ENCODE data around the gene CYSRT1. TPM values are rescaled to one million over a fixed set of nuclear protein-coding genes. Genes with fewer than 3 reads are reported as not detected.

The CYSRT1 gene
- total RNA-seq, 3 donors from 2014 or later: 0.29 to 0.66 (median 0.32) TPM

GRCh38 chr9:137194388-137194787 is 30.6 kb upstream of the CYSRT1 start:
- no peak overlapping the region for H3K4me3 ChIP-seq
- intact Hi-C loops (cut with DNase I; ENCODE audit: low total_unique reads): no loop called here
- no peak for DNase-seq (ENCODE audit: low spot score in 2 of 2)
- no peak for TF ChIP-seq CTCF (IDR thresholded peaks at IDR 0.05)
- TF ChIP-seq POLR2AphosphoS5 (IDR thresholded peaks at IDR 0.05): no peak
- no peak for TF ChIP-seq POLR2A (IDR thresholded peaks at IDR 0.05)
- H3K27ac ChIP-seq: no peak overlapping the region
- no peaks in the 10 kb centered on the region for H3K36me3 ChIP-seq
- H3K4me1 ChIP-seq: peaks cover 14 to 45% of the 10 kb centered on the region in 2 donors
- H3K27me3 ChIP-seq: no peaks in the 10 kb centered on the region
- H3K9me3 ChIP-seq: no peaks in the 10 kb centered on the region

GRCh38 chr9:137194909-137195308 is 30.1 kb upstream of the CYSRT1 start:
- no peak for DNase-seq (ENCODE audit: low spot score in 2 of 2)
- Histone ChIP-seq H3K36me3 (no peaks in the 10 kb centered on the region), H3K4me3 (no peak overlapping the region), H3K4me1 (peaks cover 14 to 43% of the 10 kb centered on the region in 2 donors), H3K27me3 (no peaks in the 10 kb centered on the region), H3K9me3 (no peaks in the 10 kb centered on the region), H3K27ac (no peak overlapping the region)
- intact Hi-C loops (cut with DNase I; ENCODE audit: low total_unique reads): no loop called here
- TF ChIP-seq POLR2A (IDR thresholded peaks at IDR 0.05) (no peak), POLR2AphosphoS5 (IDR thresholded peaks at IDR 0.05) (no peak), CTCF (IDR thresholded peaks at IDR 0.05) (no peak)

DNA sequence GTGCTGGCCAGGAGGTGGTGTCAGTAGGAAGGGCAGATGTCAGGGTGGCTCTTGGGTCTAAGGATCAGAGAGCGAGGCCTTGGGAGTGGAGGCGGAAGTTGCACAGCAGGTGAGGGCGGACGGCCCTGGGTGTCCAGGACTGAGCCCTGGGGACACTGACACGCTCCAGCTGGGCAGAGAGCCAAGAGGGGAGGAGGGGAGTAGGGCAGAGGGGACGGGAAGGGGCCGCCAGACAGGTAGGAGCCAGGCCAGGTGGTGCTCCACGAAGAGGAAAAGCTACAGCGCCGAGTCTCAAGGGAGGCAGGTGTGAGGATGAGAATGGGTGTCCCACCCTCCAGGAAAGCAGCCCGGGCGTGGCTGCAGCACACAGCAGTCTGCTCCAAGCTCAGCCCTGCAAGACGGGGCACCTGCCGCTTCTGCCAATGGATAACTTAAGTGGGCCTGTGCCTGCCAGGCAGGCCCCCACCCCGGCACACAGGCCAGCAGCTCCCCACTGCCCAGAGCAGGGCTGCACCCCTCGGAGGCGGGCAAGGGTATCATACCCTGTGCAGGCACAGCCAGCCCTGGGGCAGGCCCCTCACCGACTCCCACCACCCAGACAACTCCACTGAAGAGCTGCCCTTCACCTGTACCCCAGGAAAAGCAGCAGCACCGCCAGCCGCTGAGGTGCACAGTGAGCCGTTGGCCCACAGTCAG is 29.3 kb upstream of the CYSRT1 start:
- TF ChIP-seq POLR2A (IDR thresholded peaks at IDR 0.05) (no peak), POLR2AphosphoS5 (IDR thresholded peaks at IDR 0.05) (no peak), CTCF (IDR thresholded peaks at IDR 0.05) (no peak)

GRCh38 chr9:137198051-137198901 is 26.7 kb upstream of the CYSRT1 start:
- Histone ChIP-seq H3K9me3 (no peaks in the 10 kb centered on the region), H3K27me3 (no peaks in the 10 kb centered on the region), H3K36me3 (no peaks in the 10 kb centered on the region), H3K4me3 (peak overlapping the region in 2 of 3 donors; percentile 68 to 93), H3K27ac (peak overlapping the region; percentile 39 to 54), H3K4me1 (peaks cover 6 to 36% of the 10 kb centered on the region in 2 donors)
- peak in 1 of 2 donors; percentile 71 for DNase-seq (ENCODE audit: low spot score in 2 of 2)
- intact Hi-C loops (cut with DNase I; ENCODE audit: low total_unique reads): no loop called here
- no peak for TF ChIP-seq POLR2AphosphoS5 (IDR thresholded peaks at IDR 0.05)
- TF ChIP-seq POLR2A (IDR thresholded peaks at IDR 0.05): no peak
- TF ChIP-seq CTCF (IDR thresholded peaks at IDR 0.05): no peak

More for the DNA sequence above, 29.3 kb upstream of the CYSRT1 start:
- intact Hi-C loops (cut with DNase I; ENCODE audit: low total_unique reads): no loop called here
- peaks cover 6 to 36% of the 10 kb centered on the region in 2 donors for H3K4me1 ChIP-seq
- DNase-seq (ENCODE audit: low spot score in 2 of 2): no peak
- no peaks in the 10 kb centered on the region for H3K36me3 ChIP-seq
- H3K27me3 ChIP-seq: no peaks in the 10 kb centered on the region
- H3K9me3 ChIP-seq: no peaks in the 10 kb centered on the region
- no peak overlapping the region for H3K4me3 ChIP-seq
- H3K27ac ChIP-seq: no peak overlapping the region

DNA sequence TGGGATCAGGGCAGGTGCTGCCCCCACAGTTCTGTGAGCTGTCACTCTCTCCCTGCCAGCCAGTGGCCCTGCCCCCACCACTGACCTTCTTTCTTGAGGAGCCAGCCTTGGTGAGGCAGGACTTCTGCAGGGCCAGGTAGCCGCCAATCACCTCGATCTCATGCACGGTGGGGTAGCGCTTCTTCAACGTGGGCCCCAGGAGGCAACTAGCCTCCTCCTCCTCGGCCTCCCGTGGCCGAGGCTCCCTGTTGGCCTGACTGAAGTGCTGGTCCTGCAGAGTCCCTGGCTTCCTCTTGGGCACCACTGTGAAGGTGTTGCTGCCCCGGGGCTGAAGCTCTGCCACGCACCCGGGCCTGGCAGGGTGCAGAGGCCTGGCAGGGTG is 26.1 kb upstream of the CYSRT1 start:
- DNase-seq (ENCODE audit: low spot score in 2 of 2): no peak
- H3K4me1 ChIP-seq: peaks cover 6 to 43% of the 10 kb centered on the region in 2 donors
- no peaks in the 10 kb centered on the region for H3K36me3 ChIP-seq
- H3K4me3 ChIP-seq: peak overlapping the region in 2 of 3 donors; percentile 68 to 93
- H3K27me3 ChIP-seq: no peaks in the 10 kb centered on the region
- no peak for TF ChIP-seq POLR2AphosphoS5 (IDR thresholded peaks at IDR 0.05)
- no peak for TF ChIP-seq CTCF (IDR thresholded peaks at IDR 0.05)
- TF ChIP-seq POLR2A (IDR thresholded peaks at IDR 0.05): no peak
- intact Hi-C loops (cut with DNase I; ENCODE audit: low total_unique reads): no loop called here
- H3K9me3 ChIP-seq: no peaks in the 10 kb centered on the region
- peak overlapping the region; percentile 39 to 54 for H3K27ac ChIP-seq
